Right renal cortex interstitium (tissue), 3 donors: ENCODE results near the gene POM121L2. TPM values are rescaled to one million over a fixed set of nuclear protein-coding genes. Genes with fewer than 3 reads are reported as not detected.

Source experiments
- DNase-seq, 3 donors: peaks; one replicate each; pipeline ENCODE4 v3.0.0-alpha.2; 2013; ENCODE audit warnings: low read depth in 3 of 3, low spot score in 2 of 3
- polyA plus RNA-seq, 3 donors: library from polyadenylated mRNA; unstranded; fragments of 120-200 nt; gene quantifications; one replicate each; pipeline ENCODE4 v1.2.1, GENCODE V29; 2013; ENCODE audit not compliant: insufficient read length in 3 of 3

POM121L2 gene
- polyA plus RNA-seq: not detected

DNA sequence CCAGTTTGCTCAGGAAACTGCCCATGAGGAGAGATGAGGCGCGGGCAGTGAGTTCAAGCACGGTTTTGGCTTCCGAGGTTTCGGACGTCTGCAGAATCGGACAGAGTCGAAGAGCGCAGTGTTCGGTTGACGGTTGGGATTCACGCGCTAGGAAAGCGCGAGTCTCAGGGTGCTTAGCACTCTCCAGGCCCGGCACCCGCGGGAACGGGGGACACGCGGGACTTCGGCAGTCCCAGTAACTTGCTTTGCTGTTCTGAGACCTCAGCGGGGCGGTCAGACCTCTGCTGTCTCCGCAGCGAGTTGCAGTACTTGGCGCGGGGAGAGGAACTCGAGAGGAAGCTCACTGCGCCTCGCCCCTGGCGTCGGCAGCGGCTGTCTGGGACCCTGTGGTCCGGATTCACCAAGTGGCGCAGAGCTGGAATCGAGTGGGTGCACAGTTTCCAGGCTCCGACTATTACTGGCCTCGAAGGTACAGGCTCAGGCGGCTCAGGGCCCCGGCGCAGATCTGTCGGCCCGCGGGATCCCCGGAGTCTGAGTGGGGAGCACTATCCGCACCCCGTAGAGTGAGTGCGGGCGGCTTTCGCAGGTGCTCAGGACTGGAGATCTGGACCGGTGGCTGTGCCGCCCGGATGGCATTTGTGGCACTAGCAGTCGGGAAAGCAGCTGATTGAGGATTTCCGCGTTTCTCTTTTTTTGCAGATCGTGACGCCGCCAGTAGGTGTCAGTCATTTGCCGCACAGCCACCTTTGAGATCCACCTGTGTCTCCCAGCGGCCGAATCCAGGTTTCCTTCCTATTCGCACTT lies at the start of gene POM121L2:
TSS of gene POM121L2 (minus strand) at position 128 of the 804 bp plus-strand sequence. CDS start at position 25, 103 bp downstream.
- DNase-seq: peak in 2 of 3 donors; percentile 42 to 52

DNA sequence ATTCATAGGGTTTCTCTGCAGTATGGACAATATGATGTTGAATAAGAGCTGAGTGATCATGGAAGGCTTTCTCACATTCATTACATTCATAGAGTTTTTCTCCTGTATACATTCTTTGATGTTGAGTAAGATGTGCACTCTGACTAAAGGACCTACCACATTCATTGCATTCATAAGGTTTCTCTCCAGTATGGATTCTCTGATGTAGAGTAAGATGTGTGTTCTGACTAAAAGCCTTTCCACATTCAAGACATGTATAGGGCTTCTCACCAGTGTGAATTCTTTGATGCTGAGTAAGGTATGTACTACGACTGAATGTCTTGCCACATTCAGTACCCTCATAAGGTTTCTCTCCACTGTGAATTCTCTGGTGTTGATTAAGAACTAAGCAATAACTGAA lies 47.2 kb upstream of the POM121L2 start:
- no peak for DNase-seq

DNA sequence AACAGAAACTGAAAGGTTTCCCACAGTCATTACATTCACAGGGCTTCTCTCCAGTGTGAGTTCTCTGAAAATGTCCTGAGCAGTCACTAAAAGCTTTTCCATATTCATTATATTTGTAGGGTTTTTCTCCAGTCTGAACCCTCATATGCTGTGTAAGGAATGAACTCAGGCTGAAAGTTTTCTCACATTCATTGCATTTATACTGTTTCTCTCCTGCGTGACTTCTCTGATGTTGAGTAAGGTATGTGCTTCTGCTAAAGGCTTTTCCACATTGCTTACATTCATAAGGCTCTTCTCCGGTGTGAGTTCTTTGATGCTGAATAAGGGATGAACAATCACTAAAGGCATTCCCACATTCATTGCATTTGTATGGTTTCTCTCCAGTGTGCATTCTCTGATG lies 46.7 kb upstream of the POM121L2 start:
- no peak for DNase-seq

DNA sequence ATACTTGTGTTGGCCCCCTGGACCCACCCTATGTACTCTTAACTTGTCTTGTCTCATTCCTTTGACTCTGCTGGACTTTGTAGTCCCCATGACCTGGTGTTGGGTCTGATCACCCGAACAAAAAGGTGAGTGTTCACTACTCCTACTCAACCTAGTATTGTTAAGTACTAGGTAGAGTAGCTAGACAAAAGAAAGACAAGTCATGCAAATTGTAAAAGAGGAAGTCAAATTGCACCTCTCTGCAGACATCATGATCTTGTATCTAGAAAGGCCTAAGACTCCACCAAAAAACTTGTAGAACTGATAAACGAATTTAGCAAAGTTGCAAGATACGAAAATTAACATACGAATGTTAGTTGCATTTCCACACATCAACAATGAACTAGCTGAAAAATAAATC lies 40.8 kb upstream of the POM121L2 start:
- DNase-seq: no peak

DNA sequence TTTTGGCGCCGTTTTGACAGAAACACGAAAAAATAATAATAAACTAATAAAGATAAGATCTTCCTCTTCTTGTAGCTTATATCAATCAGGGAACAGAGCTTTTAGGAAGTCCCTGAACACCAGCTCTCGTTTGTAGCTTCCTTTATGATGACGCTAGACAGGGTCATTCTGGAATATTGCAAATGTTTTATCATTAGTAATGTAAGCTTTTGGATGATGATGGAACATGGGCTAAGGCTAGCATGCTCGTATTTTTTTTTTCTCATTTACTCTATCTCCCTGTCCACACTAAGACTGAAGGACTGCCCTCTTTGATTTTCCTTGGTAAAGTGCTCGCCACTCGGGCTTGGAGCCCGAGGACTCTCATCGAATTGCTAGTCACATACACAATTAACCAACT lies 22.1 kb upstream of the POM121L2 start:
- no peak for DNase-seq

DNA sequence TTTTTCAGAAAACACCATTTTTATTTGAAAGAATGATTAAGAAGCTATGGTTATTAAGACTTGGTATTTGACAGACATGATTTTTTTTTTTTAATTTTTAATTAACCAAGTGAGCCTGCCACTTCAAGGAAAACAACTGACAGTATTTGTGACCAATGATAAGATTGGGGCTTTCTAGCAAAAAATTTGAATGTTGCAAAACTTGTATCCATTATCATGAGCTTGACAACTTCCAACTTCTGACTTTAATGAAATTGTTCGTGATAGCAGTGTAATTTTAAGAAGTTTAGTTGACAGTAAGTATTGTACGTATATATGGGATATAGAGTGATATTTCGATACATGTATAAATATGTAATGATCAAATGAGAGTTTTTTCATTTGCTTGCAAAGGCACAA lies 21.6 kb upstream of the POM121L2 start:
- no peak for DNase-seq

DNA sequence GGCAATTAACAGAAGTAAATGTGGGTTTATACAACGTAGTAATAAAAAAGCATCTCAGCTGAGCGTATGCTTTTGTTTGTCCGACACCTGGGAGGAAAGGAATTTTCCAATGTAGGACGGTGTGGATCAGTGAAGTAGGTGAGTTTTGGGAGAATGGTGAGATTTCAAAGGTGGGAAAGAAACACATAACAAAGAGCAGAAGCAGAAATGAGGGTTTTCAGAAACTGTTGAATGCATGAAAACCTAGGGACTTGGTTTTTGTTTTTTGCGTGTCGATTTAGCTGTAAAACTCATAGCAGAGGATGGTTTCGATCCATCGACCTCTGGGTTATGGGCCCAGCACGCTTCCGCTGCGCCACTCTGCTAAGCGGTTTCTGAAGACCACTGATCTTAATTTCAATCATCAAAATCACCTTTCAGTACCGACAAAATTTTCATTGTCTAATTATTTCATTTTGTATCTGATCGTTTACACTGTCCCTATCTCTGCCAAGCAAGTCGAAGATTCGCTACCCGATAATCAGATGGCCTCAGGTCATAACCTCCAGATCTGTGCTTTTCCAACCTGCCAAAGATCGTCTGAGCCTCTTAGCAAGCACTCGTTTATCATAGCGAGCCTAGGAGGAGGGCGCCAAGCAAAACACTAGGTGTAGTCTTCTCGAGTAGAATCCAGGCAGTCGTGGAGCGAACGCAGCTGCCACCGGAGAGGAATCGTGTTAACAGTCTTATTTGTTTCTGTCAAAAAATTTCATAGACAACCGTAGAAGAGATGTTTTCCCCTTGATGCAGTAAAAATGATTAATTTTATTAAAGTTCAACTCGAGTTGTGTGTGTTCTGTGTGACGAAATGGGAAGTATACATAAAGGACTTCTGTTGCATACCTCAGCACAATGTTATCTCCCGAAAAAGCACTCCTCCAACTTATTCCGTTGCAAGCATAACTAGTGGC lies 20.9 kb upstream of the POM121L2 start:
- DNase-seq: no peak

DNA sequence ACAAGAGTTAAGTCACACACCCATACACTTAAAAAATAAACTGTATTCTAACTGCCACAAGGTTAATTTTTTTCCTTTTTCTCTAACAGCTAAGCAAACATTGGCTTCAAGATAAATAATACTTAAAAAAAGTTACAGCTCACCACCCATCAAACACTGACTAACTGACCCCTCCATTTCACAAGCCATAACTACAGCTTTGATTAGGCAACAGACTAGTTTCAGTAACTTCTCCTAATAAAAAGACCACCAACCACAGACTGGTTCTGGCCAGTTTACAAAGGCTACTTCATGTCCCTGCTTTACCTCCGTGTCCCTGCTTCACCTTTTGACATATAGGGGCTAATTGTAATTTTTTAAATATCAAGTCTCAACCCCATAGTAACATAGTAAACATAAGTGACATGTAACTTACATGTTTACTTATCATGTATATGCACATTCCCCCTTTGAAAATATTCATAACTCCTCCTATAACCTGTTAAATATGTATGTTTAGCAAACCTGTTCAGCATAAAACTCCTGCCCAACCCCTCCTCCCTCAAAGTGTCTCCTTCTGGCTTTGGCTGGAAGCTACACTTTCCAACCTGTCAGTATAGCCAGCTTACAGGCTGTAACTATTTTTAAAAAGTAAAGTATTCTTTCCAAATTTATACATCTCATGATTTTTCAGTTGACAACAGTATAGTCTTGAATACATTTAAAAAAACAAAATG lies 15.1 kb upstream of the POM121L2 start:
- no peak for DNase-seq

DNA sequence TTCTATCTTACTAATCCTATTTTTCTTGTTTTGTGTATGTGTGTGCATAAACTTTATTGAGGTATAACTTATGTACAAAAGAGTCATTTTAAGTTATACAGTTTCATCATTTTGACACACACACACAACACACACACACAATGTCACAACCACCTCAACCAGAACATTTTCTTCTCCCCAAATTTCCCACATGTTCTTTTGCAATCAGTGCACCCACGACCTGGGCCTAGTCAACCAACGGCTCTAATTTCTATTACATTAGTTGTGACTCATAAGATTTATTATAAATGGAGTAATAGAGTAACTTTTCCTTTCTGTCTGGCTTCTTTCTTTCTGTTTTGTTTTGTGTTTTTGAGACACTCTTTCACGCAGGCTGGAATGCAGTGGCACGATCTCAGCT lies 9.8 kb upstream of the POM121L2 start:
- no peak for DNase-seq

DNA sequence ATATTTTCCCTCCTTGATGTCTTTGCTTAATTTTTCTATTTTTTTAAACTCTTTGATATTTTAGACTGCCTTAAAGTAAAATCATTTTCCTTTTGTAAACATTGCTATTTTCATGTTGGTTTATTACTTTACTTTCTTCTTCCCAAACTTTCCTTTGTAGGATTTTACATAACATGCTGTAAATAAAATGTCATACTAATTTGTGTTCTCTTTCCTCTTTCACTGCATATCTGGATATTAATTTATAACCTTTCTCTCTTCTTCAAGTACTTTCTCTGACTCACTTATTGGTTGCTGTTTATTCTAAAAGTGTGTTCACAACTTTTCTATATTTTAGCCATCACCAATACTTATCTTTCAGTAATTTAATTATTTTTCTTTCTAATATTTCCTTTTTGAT lies 9.3 kb upstream of the POM121L2 start:
- DNase-seq: no peak

DNA sequence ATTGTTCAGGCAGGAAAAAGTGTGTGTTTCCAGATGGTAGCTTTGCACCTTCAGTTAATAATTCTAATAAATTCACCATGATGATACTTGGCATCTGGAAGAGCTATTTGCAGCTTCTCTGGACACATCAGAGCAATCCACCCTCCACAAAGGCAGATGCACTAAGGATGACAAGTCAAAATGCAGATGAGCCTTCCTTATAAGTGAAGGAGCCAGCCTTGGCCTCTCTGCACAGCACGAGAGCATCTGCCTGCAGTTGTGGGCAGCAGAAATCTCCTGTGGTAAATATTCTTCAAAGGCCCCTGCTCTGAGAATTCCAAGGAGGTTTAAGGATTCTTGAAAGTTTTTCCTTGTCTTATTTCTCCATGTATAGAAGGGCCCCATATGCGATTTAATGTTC lies 6.9 kb upstream of the POM121L2 start:
- no peak for DNase-seq

DNA sequence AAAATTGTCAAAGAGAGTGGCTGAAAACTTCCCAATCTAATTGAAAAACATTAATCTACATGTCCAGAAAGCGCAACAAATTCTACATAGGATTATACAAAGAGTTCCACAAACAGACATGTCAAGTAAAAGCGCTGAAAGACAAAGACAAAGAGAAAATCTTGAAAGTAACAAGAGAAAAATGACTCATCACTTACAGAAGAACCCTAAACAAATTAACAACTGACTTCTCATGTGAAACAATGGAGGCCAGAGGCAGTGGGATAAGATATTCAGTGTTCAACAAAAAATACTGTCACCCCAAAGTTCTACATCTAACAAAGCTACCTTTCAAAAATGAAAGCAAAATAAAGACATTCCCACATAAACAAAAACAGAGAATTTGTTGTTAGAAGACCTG lies 2.0 kb upstream of the POM121L2 start:
- DNase-seq: no peak

DNA sequence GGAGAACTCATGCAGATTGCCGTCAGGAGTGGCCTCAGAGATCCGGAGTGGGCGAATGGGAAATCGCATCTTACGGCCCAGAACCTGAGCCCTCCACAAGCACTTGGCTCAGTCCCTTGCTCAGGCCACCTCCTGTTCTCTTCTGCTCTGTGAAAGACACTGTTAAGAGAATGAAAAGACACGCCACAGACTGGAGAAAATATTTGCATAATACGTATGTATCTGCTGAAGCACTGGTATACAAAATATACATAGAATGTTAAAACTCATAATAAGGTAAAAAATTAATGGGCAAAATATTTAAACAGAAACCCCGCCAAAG lies 838 bp upstream of the POM121L2 start:
- no peak for DNase-seq

DNA sequence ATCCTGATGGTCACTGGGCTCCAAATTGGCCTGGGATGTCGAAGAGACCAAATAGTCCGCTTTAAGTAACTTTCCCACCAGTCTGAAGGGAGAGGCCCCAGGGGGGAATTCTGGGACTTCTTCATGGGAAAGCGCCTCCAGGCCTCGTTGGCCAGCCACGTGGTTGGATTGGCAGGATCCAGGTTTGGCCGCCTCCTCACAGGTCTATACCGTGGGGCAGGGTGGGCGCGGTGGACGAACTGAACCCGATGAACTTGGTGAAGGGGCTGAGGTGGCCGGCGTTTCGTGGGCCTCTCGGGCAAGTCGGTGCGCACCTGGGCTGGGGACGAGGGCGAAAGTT lies 297 bp downstream of the POM121L2 start:
- DNase-seq: no peak

DNA sequence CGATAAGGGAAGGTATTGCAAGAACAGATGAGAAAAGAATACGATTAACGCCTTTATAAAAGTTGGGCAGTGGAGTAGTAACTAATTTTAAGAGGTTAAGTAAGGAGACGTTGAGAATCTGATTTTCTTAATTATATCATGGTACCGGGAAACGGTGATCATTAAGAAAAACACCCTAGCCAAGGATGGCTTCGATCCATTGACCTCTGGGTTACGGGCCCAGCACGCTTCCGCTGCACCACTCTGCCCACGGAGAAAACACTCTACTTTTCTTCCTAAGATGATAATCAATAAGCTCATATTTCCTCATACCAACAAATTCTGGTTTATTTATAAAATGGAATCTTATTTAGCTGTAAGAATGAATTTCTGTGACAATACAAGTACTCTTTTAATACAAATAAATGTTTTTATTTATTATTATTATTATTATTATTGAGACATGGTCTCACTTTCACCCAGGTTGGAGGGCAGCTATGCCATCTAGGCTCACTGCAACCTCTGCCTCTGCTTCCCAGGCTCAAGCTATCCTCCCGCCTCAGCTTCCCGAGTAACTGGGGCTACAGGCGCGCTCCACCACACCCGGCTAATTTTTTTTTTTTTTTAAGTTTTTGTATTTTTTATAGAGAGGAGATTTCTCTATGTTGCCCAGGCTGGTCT lies 8.3 kb downstream of the POM121L2 start:
- DNase-seq: no peak

DNA sequence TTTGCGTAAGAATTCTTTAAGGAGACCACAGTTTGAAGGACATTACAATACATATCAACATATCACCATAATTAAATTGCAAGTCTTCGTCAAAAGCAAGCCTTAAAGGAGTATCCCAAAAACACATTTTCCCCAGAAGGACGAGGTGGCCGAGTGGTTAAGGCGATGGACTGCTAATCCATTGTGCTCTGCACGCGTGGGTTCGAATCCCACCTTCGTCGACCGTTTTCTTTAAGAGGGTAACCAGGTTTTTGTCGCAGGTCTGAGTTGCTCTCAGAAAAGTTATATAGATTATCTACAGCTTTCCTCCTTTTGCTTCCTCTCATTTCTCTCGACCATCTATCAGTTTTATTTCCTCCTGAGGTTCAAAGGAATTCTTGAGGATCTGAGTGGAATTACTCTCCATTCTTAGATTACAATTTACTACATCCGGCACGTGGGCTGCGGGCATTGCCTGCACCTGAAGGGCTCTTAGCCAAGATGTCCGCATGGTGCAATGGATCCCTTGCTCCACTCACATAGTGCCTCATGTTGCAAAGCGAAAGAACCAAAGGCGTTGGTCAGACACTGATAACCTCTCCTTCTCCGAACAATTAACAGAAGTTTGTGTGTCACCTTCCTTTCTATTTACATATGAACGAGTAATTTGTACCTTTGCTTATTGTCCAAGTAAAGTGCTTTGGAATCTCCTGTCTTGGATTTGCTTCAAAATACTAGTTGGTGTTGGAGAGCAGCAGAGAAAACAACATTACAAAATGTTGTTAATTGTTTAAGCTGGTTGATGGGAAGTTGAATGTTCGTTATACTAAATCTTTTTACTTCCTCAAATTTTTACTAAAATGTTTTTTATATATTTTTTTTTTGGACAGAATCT lies 14.0 kb downstream of the POM121L2 start:
- DNase-seq: no peak

DNA sequence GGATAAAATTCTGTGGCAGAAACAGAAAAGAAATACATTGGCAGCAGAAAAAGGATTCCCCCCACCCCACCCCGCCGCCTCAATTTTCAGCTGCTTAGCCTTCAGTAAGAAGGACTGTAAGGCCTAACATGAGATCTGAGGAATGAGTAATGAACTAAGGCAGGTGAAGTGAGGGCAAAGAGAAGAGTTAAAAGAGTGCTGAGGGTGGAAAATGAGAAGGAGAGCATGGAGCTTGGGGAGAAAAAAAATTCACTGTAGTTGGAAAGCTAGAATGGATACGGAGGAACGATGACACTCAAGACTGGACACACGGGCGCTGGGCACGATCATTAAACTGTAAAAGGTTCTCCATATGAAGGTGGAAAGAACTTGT lies 14.6 kb downstream of the POM121L2 start:
- no peak for DNase-seq

DNA sequence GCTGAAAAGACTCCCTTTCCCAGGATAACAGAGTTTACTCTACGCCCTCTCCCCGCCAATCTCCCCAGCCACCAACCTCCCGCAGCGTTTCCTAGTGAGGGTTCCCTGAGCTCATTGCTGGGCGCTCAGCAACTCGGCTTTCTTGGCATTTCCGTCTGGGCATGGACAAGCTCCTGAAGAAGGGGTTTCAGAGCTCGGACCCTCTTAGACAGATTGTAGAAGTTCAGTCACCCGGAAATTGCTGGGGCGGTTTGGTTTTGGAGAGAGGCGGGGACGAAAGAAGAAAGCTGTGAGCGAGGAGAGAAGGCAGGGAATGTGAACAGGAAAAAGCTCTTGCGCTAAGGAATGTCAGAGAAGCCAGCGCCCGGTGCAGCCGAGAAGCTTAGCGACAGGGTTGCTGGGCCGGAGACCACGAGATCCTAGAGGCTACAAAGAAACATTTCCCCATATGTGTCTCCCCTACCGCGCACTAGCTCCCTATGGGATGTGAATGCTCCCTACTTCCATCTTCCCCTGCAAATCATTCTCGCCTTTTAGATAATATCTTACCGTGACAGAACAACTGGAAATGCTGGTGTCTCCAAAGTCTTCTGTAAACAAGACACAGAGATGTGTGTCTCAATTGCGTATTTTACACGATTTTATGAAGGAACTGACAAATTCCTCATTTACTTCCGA lies 15.8 kb downstream of the POM121L2 start:
- no peak for DNase-seq

DNA sequence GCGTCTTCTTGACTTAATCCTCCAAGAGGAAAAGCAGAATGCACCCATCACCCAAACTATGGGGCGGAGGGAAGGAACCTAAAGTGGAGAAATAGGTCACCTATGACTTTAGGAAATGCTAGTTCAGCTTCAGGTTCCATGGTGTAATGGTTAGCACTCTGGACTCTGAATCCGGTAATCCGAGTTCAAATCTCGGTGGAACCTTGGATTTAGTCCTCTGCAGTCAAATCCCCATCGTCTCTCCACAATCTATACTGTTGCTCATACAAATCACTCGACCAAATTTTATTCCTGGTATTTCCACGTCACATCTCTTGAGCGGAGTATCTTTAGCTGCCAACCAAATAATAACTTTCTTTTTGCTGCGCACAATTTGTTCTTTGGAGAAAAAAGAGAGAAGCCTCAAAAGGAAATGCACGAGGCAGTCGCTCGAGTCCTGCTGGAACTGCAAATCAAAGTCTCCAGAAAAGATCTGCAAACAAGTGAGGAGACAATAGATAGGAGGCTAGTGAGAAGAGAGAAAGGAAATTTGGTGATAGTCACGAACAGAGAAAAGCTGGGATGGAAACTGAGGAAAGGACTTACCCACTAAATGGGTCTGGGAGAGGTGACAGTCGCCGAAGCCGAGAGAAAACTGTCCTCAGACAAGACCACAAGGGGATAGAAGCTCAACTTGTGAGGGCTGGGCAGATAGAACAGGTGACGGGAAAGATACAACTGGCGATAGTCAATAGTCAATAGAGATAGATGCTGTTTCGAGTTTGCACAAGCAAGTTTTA lies 16.6 kb downstream of the POM121L2 start:
- no peak for DNase-seq
